ENCODE results near the gene WFS1.

GRCh38 chr4:6235012-6235411 lies 34.6 kb upstream of the WFS1 start:
- TF ChIP-seq CTCF (CRISPR knock-in tag; IDR thresholded peaks at IDR 0.05) = no peak
- no peak for TF ChIP-seq POLR2A (IDR thresholded peaks at IDR 0.05; ENCODE audit: insufficient read depth in 1 of 2, low read depth in 2 of 2, low read length in 2 of 2)
- no peak for TF ChIP-seq SKIL (CRISPR knock-in tag; IDR thresholded peaks at IDR 0.05; ENCODE audit: borderline replicate concordance)
- no peak for TF ChIP-seq ZNF737 (CRISPR knock-in tag; IDR thresholded peaks at IDR 0.05; ENCODE audit: borderline replicate concordance)
- TF ChIP-seq HES4 (CRISPR knock-in tag; IDR thresholded peaks at IDR 0.05; ENCODE audit: borderline replicate concordance) = no peak
- TF ChIP-seq ZNF883 (CRISPR knock-in tag; IDR thresholded peaks at IDR 0.05; ENCODE audit: not compliant biosample characterization) = no peak
- TF ChIP-seq IRF2 (CRISPR knock-in tag; IDR thresholded peaks at IDR 0.05) = no peak
- TF ChIP-seq ZNF703 (CRISPR knock-in tag; IDR thresholded peaks at IDR 0.05; ENCODE audit: borderline replicate concordance) = no peak
- no peak for TF ChIP-seq SNRNP70 (IDR thresholded peaks at IDR 0.05; ENCODE audit: low read depth, low read length)
